Endothelial cell (in vitro differentiated cells): ENCODE results near the gene PRRG1. TPM values are rescaled to one million over a fixed set of nuclear protein-coding genes. Genes with fewer than 3 reads are reported as not detected.
"Not testable (repeated sequence)": the region's sequence is repeated elsewhere in the genome, so short reads cannot be mapped to it uniquely, and the experiment has no call there.

Experiments
- DNase-seq: peaks from one replicate; pipeline ENCODE4 v3.0.0; 2021; ENCODE audit warnings: low spot score
- H3K27ac Mint-ChIP-seq: one replicate; pipeline ENCODE4 v1.8.0; 2021; ENCODE audit warnings: mixed read lengths, inconsistent platforms; ENCODE audit not compliant: unreplicated experiment
- H3K27me3 Mint-ChIP-seq: one replicate; pipeline ENCODE4 v1.8.0; 2021; ENCODE audit warnings: mild to moderate bottlenecking, moderate library complexity, mixed read lengths, inconsistent platforms; ENCODE audit not compliant: unreplicated experiment
- H3K36me3 Mint-ChIP-seq: one replicate; pipeline ENCODE4 v1.8.0; 2021; ENCODE audit warnings: mild to moderate bottlenecking, low read depth, mixed read lengths, inconsistent platforms; ENCODE audit not compliant: unreplicated experiment
- H3K4me1 Mint-ChIP-seq: one replicate; pipeline ENCODE4 v1.8.0; 2021; ENCODE audit warnings: mild to moderate bottlenecking, mixed read lengths, inconsistent platforms; ENCODE audit not compliant: unreplicated experiment
- H3K4me3 Mint-ChIP-seq: one replicate; pipeline ENCODE4 v1.8.0; 2021; ENCODE audit warnings: mild to moderate bottlenecking, mixed read lengths, inconsistent platforms; ENCODE audit not compliant: unreplicated experiment
- H3K9me3 Mint-ChIP-seq: one replicate; pipeline ENCODE4 v1.8.0; 2021; ENCODE audit warnings: mixed read lengths, inconsistent platforms; ENCODE audit not compliant: unreplicated experiment
- total RNA-seq: library from RNA; stranded (reverse); fragmentation: NEBNext Ultra II Directional; extraction: Animal tissue kit (Norgen Biotek cat#: 25700); gene quantifications from one replicate; pipeline ENCODE4 v1.2.1, GENCODE V29; 2021; ENCODE audit not compliant: unreplicated experiment
- TF ChIP-seq, protein P1 (sequence below): fragments of 200-600 bp; sonication (generic); IDR thresholded peaks from one replicate; pipeline ENCODE4 v1.5.0; 2021; ENCODE audit warnings: antibody characterized with exemption; ENCODE audit not compliant: unreplicated experiment

Gene PRRG1
- total RNA-seq, 1 donor from 2014 or later = 16.5 TPM

DNA sequence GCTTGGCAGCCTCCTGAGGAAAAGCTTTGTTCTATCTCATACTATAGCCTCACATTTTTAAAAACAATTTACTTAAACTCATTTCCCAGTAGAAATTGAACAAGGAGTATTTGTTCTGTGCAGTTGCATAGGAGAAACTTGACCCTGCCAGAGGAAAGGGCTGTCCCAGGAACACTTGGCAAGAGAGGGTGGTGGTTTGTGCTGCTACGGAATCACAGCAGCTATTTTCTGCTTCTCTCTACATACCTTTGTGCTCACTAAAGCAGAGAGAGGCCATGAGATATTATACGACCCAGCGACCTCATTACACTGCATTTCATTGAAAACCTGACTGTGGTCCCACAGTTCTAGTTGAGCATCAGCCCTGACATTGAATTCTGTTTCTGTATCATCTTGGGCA lies 139.2 kb downstream of the PRRG1 start:
- no peaks in the 10 kb centered on the region for H3K36me3 Mint-ChIP-seq
- H3K9me3 Mint-ChIP-seq = no peaks in the 10 kb centered on the region
- H3K4me3 Mint-ChIP-seq = no peak overlapping the region
- H3K27me3 Mint-ChIP-seq = peaks cover 2% of the 10 kb centered on the region
- H3K4me1 Mint-ChIP-seq = no peaks in the 10 kb centered on the region
- TF ChIP-seq, protein P1, sequence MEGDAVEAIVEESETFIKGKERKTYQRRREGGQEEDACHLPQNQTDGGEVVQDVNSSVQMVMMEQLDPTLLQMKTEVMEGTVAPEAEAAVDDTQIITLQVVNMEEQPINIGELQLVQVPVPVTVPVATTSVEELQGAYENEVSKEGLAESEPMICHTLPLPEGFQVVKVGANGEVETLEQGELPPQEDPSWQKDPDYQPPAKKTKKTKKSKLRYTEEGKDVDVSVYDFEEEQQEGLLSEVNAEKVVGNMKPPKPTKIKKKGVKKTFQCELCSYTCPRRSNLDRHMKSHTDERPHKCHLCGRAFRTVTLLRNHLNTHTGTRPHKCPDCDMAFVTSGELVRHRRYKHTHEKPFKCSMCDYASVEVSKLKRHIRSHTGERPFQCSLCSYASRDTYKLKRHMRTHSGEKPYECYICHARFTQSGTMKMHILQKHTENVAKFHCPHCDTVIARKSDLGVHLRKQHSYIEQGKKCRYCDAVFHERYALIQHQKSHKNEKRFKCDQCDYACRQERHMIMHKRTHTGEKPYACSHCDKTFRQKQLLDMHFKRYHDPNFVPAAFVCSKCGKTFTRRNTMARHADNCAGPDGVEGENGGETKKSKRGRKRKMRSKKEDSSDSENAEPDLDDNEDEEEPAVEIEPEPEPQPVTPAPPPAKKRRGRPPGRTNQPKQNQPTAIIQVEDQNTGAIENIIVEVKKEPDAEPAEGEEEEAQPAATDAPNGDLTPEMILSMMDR = no peak
- H3K27ac Mint-ChIP-seq = no peak overlapping the region
- no peak for DNase-seq

DNA sequence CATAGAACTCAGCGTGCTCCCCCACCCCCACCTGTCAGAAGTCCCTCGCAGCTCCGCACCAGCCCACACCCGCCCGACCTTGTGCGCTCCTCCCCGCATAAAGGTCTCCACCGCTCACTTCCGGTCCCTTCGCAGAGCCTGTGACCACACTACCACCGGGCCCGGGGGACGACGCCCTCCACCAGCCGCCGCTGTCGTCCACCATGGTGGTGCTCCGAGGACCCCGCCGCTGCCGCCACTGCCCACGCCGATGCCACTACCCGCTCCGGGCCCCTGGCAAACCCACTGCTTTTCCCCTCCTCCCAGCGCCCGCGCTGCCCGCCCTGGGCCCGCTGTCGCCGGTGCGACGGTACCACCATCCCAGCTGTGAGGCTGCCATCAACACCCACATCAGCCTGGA lies 142.5 kb downstream of the PRRG1 start:
- Mint-ChIP-seq H3K27me3 (peaks cover 2% of the 10 kb centered on the region), H3K9me3 (no peaks in the 10 kb centered on the region), H3K4me1 (no peaks in the 10 kb centered on the region), H3K4me3 (no peak overlapping the region), H3K27ac (no peak overlapping the region), H3K36me3 (no peaks in the 10 kb centered on the region)
- DNase-seq = no peak
- TF ChIP-seq, protein P1 = no peak

DNA sequence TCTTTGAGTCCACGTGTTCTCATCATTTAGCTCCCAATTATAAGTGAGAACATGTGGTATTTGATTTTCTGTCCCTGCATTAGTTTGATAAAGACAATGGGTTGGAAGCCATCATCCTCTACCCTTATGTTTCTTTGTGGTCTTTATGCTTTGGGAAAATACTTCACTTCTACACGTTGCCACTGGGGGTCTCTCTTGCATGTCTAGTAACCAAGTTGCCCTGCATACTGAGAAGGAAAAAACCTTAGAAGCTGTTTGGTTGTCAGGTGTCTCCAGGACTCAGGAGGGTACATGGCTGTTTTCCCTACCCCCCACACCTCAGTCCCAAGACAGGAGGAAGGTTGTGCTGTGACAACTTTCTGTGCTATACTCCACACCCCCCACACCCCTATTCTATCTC lies 146.6 kb downstream of the PRRG1 start:
- H3K9me3 Mint-ChIP-seq, H3K4me1 Mint-ChIP-seq, H3K36me3 Mint-ChIP-seq, H3K4me3 Mint-ChIP-seq, DNase-seq, H3K27me3 Mint-ChIP-seq, H3K27ac Mint-ChIP-seq: not testable (repeated sequence)

DNA sequence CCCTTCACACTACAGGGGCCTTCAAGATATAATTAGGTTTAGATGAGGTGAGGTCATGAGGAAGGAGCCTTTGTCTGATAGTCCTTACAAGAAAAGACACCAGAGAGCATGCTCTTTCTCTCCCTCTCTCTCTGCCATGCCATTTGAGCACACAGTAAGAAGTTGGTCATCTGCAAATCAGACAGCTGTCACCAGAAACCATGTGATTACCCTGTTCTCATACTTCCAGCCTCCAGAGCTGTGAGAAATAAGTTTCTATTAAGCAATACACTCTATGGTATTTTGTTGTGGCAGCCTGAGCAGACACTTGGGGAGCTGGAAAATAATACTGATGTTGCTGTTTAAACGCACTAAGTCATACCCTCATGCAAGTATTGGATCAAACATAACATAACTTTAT lies 148.0 kb downstream of the PRRG1 start:
- DNase-seq, H3K27me3 Mint-ChIP-seq, H3K4me1 Mint-ChIP-seq, H3K36me3 Mint-ChIP-seq, H3K9me3 Mint-ChIP-seq, H3K27ac Mint-ChIP-seq, H3K4me3 Mint-ChIP-seq: not testable (repeated sequence)

DNA sequence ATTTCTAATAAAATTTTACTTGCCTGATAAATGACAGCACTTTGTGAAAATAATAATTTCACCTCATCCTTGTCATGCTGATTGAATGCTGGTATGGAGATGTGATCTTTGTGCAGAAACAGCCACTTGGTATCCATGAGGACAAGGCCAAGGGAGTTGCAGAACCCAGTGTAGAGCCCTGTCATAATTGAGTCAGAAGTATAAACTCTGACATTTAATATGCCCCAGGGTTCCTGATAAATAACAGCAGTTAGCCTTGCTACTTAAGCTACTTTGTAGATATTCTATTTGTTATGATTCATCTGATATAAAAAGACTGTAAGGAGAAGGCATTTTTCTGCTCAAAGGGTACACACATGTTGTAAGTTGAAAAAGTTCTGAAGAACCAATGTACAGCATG lies 149.2 kb downstream of the PRRG1 start:
- H3K27ac Mint-ChIP-seq, H3K4me1 Mint-ChIP-seq, H3K36me3 Mint-ChIP-seq, H3K4me3 Mint-ChIP-seq, H3K9me3 Mint-ChIP-seq, DNase-seq, H3K27me3 Mint-ChIP-seq: not testable (repeated sequence)

DNA sequence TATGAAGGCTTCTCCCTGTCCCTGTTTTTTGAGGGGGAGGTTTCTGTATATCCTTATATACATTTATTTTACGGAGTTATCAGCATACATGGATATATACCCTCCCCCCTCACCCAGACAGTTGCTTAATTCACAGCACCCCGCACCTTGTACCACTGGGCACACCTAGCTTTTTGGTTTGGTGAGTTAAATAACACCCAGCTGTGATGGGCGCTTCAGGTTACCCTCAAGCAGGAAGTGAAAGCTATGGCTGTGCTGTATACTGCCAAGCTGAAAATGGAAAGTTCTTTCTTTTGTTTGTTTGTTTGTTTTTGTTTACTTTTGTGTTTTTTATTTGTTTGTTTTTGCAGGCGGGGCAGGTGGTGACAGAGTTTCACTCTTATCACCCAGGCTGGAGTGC lies 150.5 kb downstream of the PRRG1 start:
- not testable (repeated sequence) for H3K36me3 Mint-ChIP-seq, H3K9me3 Mint-ChIP-seq, H3K27ac Mint-ChIP-seq, H3K27me3 Mint-ChIP-seq, H3K4me1 Mint-ChIP-seq, DNase-seq, H3K4me3 Mint-ChIP-seq

DNA sequence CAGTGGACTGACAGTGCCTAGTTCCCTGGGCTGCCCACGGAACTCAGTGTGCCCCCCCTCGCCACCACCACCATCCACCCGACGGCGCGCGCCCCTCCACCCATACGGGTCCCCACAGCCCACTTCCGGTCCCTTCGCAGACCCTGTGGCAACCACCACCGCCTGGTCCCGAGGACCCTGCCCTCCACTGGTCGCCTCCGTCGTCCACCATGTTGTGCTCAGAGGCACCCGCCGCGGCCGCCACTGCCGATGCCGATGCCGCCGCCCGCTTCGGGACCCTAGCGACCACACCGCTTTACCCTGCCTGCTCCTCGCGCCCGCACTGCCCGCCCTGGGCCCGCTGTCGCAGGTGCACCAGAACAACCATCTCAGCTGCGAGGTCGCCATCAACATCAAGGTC lies 155.8 kb downstream of the PRRG1 start:
- H3K27me3 Mint-ChIP-seq = no peaks in the 10 kb centered on the region
- H3K27ac Mint-ChIP-seq = no peak overlapping the region
- H3K9me3 Mint-ChIP-seq = no peaks in the 10 kb centered on the region
- H3K4me1 Mint-ChIP-seq = no peaks in the 10 kb centered on the region
- TF ChIP-seq, protein P1 = no peak
- H3K36me3 Mint-ChIP-seq = no peaks in the 10 kb centered on the region
- DNase-seq = no peak
- no peak overlapping the region for H3K4me3 Mint-ChIP-seq

Other genes starting within 250 kb of the PRRG1 start
- 0.46 TPM for gene LANCL3, start 222.3 kb downstream of the PRRG1 start, total RNA-seq